ENCODE results near the gene ADGRF3.
"Not testable (repeated sequence)": the region's sequence is repeated elsewhere in the genome, so short reads cannot be mapped to it uniquely, and the experiment has no call there.

ADGRF3 gene, protein sequence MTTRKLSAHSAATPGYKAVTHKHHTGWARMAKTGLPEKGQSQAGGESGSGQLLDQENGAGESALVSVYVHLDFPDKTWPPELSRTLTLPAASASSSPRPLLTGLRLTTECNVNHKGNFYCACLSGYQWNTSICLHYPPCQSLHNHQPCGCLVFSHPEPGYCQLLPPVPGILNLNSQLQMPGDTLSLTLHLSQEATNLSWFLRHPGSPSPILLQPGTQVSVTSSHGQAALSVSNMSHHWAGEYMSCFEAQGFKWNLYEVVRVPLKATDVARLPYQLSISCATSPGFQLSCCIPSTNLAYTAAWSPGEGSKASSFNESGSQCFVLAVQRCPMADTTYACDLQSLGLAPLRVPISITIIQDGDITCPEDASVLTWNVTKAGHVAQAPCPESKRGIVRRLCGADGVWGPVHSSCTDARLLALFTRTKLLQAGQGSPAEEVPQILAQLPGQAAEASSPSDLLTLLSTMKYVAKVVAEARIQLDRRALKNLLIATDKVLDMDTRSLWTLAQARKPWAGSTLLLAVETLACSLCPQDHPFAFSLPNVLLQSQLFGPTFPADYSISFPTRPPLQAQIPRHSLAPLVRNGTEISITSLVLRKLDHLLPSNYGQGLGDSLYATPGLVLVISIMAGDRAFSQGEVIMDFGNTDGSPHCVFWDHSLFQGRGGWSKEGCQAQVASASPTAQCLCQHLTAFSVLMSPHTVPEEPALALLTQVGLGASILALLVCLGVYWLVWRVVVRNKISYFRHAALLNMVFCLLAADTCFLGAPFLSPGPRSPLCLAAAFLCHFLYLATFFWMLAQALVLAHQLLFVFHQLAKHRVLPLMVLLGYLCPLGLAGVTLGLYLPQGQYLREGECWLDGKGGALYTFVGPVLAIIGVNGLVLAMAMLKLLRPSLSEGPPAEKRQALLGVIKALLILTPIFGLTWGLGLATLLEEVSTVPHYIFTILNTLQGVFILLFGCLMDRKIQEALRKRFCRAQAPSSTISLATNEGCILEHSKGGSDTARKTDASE

GRCh38 chr2:26346454-26347053 is at the start of gene ADGRF3:
Gene ADGRF3, minus strand, starts transcription at chr2:26346789. Its CDS starts 555 bp downstream, at chr2:26346234.
- in situ Hi-C loops (cut with MboI; ENCODE audit: low sequenced_read_pairs) = no loop called here

DNA sequence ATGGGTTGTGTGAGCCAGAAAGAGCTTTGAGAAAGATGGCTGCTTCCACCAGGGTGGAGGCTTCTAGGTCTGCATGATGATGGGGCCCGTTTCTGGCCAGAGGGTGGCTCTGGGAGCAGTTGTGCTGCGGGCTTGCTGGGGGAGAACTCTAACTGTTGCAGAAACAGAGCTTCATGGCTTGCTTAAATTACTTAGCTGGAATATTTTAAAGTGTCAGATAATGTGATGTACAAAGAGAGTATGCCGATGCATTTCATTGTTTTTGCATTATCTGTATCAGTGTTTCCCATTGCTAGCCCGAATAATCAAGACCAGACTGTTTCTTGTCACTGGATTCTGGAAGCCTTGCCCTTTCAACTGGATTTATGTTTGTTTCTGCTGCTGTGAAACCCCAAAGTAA is 48.8 kb upstream of the ADGRF3 start:
- in situ Hi-C loops (cut with MboI; ENCODE audit: low sequenced_read_pairs) = no loop called here

- in situ Hi-C loops (cut with MboI; ENCODE audit: low sequenced_read_pairs) = no loop called here
These were observed 48.1 kb upstream of the ADGRF3 start for GRCh38 chr2:26394694-26395093.

DNA sequence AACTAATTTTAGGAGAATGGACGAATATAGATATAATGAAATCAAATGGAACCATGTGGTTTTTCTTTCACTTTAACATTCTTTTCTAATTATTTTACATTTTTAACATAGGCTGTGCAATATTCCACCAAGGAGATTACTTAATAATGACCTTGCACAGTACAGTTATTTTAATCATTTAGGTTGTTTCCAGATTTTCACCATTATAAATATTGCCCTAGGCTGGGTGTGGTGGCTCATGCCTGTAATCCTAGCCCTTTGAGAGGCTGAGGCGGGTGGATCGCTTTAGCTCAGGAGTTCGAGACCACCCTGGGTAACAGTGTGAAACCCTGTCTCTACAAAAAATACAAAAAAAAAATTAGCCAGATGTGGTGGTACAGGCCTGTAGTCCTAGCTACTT is 40.6 kb upstream of the ADGRF3 start:
- in situ Hi-C loops (cut with MboI; ENCODE audit: low sequenced_read_pairs) = no loop called here

DNA sequence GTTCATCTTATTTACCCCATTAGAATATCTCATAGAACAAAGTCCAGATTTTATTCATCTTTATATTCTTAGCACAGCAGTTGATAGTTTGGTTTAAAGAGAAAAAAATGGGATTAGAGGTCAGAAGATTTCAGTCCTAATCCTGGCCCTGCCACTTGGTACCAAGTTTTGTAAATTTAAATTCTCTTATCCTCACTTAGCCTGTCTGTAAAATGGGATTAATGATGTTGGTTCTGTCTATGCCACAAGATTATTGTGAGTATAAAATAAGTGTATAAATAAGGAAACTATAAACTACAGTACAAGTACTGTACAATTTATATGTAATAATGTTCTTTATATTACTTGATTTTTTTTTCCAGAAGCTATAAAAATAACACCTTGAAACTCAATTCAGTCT is 38.0 kb upstream of the ADGRF3 start:
- in situ Hi-C loops (cut with MboI; ENCODE audit: low sequenced_read_pairs) = no loop called here

DNA sequence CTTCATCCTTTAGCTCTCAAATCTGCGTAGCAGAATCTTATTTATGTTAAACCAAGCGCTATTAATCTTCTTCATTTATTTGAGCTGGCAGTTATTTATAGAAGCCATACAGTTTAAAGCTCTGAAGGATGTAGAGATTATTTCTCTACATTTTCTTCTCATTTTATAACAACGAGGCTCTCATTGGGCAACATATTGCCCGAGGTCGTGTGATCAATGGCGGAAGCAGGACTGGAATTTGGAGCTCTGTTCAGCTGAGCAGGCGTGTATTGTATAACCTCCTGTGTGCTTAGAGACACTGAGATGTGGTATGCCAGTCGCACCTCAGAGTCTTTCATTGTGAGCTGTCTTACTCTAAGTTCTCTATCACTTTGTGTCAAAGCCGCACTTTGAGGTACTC is 37.6 kb upstream of the ADGRF3 start:
- in situ Hi-C loops (cut with MboI; ENCODE audit: low sequenced_read_pairs) = no loop called here

- in situ Hi-C loops (cut with MboI; ENCODE audit: low sequenced_read_pairs) = no loop called here
These were observed 36.0 kb upstream of the ADGRF3 start for GRCh38 chr2:26382564-26382963.

DNA sequence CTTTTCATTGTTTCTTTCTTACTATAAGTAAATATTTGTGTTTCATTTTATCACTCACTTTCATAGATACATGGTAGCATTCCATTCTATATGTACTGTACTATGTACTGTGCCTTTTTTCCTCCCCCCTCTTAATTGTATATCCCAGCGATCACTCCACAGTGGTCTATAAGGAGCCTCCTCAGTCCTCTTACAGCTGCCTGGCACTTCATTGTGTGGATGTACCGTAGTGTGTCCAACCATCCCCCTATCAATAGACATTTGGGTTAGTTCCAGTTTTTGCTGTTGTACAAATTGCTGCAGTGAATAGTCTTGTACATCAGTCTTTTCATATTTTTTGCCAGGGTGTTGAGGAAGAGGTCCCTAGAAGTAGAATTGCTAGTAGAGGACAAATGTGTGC is 33.7 kb upstream of the ADGRF3 start:
- in situ Hi-C loops (cut with MboI; ENCODE audit: low sequenced_read_pairs) = no loop called here

GRCh38 chr2:26376799-26377198 is 30.2 kb upstream of the ADGRF3 start:
- in situ Hi-C loops (cut with MboI; ENCODE audit: low sequenced_read_pairs) = no loop called here

DNA sequence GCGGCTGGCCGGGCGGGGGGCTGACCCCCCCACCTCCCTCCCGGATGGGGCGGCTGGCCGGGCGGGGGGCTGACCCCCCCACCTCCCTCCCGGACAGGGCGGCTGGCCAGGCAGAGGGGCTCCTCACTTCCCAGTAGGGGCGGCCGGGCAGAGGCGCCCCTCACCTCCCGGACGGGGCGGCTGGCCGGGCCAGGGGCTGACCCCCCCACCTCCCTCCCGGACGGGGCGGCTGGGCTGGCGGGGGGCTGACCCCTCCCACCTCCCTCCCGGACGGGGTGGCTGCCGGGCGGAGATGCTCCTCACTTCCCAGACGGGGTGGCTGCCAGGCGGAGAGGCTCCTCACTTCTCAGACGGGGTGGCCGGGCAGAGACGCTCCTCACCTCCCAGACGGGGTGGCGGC is 24.3 kb upstream of the ADGRF3 start:
- in situ Hi-C loops (cut with MboI; ENCODE audit: low sequenced_read_pairs) = not testable (repeated sequence)

- in situ Hi-C loops (cut with MboI; ENCODE audit: low sequenced_read_pairs) = not testable (repeated sequence)
These were observed 23.1 kb upstream of the ADGRF3 start for GRCh38 chr2:26369664-26370063.

DNA sequence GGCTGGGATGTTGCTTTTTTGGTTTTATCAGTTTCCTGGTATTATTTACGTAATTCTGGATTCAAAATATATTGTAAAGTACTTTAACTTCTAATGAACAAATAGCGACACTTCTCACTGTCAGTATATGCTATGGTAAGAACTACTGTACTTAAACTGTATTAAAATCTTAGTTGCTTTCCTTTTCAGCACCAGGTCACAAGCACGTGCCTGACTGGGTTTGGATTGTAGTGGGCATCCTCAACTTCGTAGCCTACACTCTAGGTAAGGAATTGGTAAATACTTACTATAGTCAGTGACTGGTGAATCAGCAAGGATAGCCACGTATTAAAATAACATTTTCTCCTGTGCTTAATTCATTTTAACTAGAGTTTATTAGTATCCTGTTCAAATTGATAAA is 20.4 kb upstream of the ADGRF3 start:
- in situ Hi-C loops (cut with MboI; ENCODE audit: low sequenced_read_pairs) = no loop called here

DNA sequence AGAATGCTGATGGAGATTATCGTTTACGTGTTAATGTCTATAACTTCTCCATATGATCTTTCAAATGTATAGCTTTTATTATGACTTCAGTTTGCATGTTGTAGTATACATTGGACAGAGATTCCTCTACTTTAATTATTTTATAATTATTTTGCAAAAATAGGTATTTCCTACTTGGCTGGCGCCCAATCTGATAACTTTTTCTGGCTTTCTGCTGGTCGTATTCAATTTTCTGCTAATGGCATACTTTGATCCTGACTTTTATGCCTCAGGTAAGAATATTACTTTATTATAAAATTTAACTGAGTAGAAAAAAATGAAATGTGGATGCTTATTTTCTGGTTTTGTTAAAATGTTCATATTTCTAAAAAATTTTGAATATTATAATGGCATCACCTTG is 18.1 kb upstream of the ADGRF3 start:
- in situ Hi-C loops (cut with MboI; ENCODE audit: low sequenced_read_pairs) = no loop called here

DNA sequence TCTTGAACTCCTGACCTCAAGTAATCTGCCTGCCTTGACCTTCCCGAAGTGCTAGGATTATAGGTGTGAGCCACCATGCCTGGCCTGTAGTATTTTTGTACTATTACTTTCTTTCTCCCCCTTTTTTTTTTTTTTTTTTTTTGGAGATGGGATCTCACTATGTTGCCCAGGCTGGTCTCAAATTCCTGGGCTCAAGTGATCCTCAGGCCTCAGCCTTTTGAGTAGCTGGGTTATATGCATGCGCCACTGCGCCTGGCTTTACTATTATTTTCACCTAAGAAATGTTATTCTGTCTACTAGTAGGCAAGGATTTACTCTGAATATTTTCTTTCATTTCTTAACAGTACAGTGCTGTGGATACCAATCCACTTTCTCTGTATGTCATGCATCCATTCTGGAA is 17.4 kb upstream of the ADGRF3 start:
- in situ Hi-C loops (cut with MboI; ENCODE audit: low sequenced_read_pairs) = no loop called here

DNA sequence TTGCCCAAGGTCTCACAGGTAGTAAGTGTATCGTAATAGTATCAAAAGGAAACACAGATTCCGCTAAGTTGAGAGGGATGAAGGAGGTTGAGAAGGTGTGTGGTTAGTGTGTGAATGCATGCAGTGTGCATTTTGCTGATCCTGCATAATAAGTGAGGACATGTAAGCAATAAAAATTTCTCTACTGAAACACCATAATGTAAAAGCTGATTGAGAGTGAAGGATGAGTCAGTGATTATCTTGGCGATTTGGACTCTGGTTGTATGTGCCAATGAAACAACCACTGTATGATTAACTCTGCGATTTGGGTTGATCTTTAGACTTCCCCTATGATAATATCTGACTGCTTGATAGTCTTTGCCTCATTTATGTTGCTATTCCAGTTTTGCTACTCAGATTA is 16.7 kb upstream of the ADGRF3 start:
- in situ Hi-C loops (cut with MboI; ENCODE audit: low sequenced_read_pairs) = no loop called here

DNA sequence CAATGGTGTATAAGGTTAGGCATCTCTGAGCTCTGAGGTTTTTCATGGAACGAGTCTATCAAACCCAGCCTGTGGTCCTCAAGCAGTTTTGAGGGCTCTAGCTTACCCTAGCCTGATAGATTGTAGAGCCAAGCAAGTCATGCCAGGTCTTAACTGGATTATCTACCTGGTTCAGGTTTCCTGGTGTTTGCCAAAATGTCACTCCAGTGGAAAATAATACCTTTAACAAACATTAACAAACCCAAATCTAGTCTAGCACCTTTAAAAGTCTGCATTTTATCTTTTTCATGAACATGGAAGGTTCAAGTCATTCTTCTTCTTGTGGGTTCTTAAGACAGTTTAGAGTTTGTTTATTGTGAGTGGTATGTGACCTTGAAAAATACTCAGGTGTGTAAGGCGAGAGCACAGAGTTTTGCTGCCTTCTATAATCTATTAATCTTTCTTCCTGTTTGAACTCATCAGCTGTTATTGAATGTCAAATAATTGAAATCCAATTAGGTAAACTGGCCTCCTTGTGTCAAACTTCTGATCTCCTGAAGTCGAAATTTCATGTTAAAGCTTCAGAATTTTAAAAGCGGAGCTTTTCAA is 13.4 kb upstream of the ADGRF3 start:
- in situ Hi-C loops (cut with MboI; ENCODE audit: low sequenced_read_pairs) = no loop called here

DNA sequence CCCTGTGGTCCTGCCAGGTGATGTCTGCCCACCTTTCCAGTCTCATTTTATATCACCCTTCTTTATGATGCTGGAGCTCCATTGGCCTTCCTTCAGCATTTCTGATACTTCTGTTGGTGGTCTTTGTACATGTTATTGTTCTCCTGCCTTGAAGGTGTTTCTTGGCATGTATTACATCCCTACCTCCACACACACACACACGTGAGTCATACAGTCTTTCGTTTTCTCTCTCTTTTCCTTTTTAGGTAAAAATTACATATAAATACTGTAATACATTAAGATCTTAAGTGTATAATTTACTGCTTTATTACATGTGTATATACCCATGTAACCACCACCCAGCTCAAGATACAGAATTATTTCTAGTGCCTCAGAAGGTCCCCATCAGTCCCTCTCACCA is 10.2 kb upstream of the ADGRF3 start:
- in situ Hi-C loops (cut with MboI; ENCODE audit: low sequenced_read_pairs) = no loop called here

GRCh38 chr2:26356111-26356510 is 9.5 kb upstream of the ADGRF3 start:
- in situ Hi-C loops (cut with MboI; ENCODE audit: low sequenced_read_pairs) = no loop called here

GRCh38 chr2:26355038-26355995 is 8.7 kb upstream of the ADGRF3 start:
- in situ Hi-C loops (cut with MboI; ENCODE audit: low sequenced_read_pairs) = no loop called here

- in situ Hi-C loops (cut with MboI; ENCODE audit: low sequenced_read_pairs) = not testable (repeated sequence)
These were observed 7.9 kb upstream of the ADGRF3 start for GRCh38 chr2:26354469-26354868.
